Left lung (tissue), 10 donors: Measurements from ENCODE around the gene HCN3. TPM values are rescaled to one million over a fixed set of nuclear protein-coding genes. Genes with fewer than 3 reads are reported as not detected.

Experiments
- ATAC-seq: fragments of 200-7000 bp; cut with Tn5 transposase; one replicate; pipeline ENCODE4 v1.9.1; 2020; ENCODE audit warnings: moderate library complexity
- DNase-seq, 4 donors: peaks; one replicate each; pipeline ENCODE4 v3.0.0-alpha.2; 2013 to 2020
- H3K27ac ChIP-seq, 2 donors: fragments of 200-600 bp; sonication (generic) in 1 of 2; one replicate each; pipeline versions ENCODE4 v1.5.0 to v1.8.0; 2020 to 2021
- H3K27me3 ChIP-seq, 2 donors: fragments of 200-600 bp; sonication (generic) in 1 of 2; one replicate each; pipeline versions ENCODE4 v1.5.0 to v1.8.0; 2020 to 2021
- H3K36me3 ChIP-seq, 2 donors: fragments of 200-600 bp; sonication (generic) in 1 of 2; one replicate each; pipeline versions ENCODE4 v1.5.0 to v1.8.0; 2020 to 2021
- H3K4me1 ChIP-seq, 2 donors: fragments of 200-600 bp; one replicate each; pipeline ENCODE4 v1.8.0; 2021
- H3K4me3 ChIP-seq, 2 donors: fragments of 200-600 bp; sonication (generic) in 1 of 2; one replicate each; pipeline versions ENCODE4 v1.5.0 to v1.8.0; 2020 to 2021; ENCODE audit warnings: mild to moderate bottlenecking in 1 of 2
- H3K9me3 ChIP-seq, 2 donors: fragments of 200-600 bp; sonication (generic) in 1 of 2; one replicate each; pipeline versions ENCODE4 v1.5.0 to v1.8.0; 2020 to 2021
- CTCF ChIP-seq, 2 donors: fragments of 200-600 bp; sonication (generic) in 1 of 2; IDR thresholded peaks; one replicate each; pipeline versions ENCODE4 v1.5.0 to v1.8.0; 2021; ENCODE audit warnings: antibody characterized with exemption in 2 of 2
- intact Hi-C, 2 donors: fragments of 100-400 bp; cut with DNase I; formaldehyde crosslinking; loops; one replicate each; pipeline versions ENCODE4 v1.11.2 to v1.14.2; 2022
- polyA plus RNA-seq, 6 donors: library from polyadenylated mRNA; unstranded; fragments of 120-200 nt; gene quantifications; one replicate each; pipeline ENCODE4 v1.2.1, GENCODE V29; 2013; ENCODE audit not compliant: insufficient read length in 6 of 6
- total RNA-seq, 2 donors: library from RNA; stranded (reverse); fragmentation: NEBNext Ultra II Directional; extraction: Animal tissue kit (Norgen Biotek cat#: 25700); gene quantifications; one replicate each; pipeline ENCODE4 v1.2.1, GENCODE V29; 2021
- donor health status: DM: no; HTN: yes; CAD: no.
- donor health status: DM: no; HTN: no; CAD: no.

The HCN3 gene
- total and polyA plus RNA-seq, 8 donors: 2.4 to 11.7 (median 8.3) TPM

GRCh38 chr1:155321639-155322503 lies 44.6 kb downstream of the HCN3 start:
- Histone ChIP-seq H3K4me1 (peaks cover 11 to 58% of the 10 kb centered on the region in 2 donors), H3K9me3 (no peaks in the 10 kb centered on the region), H3K27ac (peak overlapping the region; percentile 92 to 97), H3K36me3 (peaks cover 0 to 33% of the 10 kb centered on the region in 2 donors), H3K4me3 (peak overlapping the region; percentile 68 to 94), H3K27me3 (no peaks in the 10 kb centered on the region)
- ATAC-seq (no peak), DNase-seq (no peak)
- intact Hi-C loops: loop anchor here in 1 of 2 donors (5.0 kb wide), 1 partner anchor 45 kb away; the partner anchor contains the start of gene HCN3
- TF ChIP-seq CTCF (IDR thresholded peaks at IDR 0.05): no peak

GRCh38 chr1:155322571-155322952 lies 45.3 kb downstream of the HCN3 start:
- Histone ChIP-seq H3K4me1 (peaks cover 11 to 58% of the 10 kb centered on the region in 2 donors), H3K9me3 (no peaks in the 10 kb centered on the region), H3K27me3 (no peaks in the 10 kb centered on the region), H3K27ac (peak overlapping the region; percentile 92 to 97), H3K4me3 (peak overlapping the region; percentile 68 to 94), H3K36me3 (peaks cover 0 to 34% of the 10 kb centered on the region in 2 donors)
- peak in 2 of 4 donors; percentile 40 to 84 for DNase-seq
- no peak for ATAC-seq
- TF ChIP-seq CTCF (IDR thresholded peaks at IDR 0.05): no peak
- intact Hi-C loops: loop anchor here in 1 of 2 donors (5.0 kb wide), 1 partner anchor 45 kb away; the partner anchor contains the start of gene HCN3

- Histone ChIP-seq H3K4me3 (peak overlapping the region; percentile 68 to 94), H3K4me1 (peaks cover 11 to 58% of the 10 kb centered on the region in 2 donors), H3K36me3 (peaks cover 0 to 37% of the 10 kb centered on the region in 2 donors), H3K27me3 (no peaks in the 10 kb centered on the region), H3K27ac (peak overlapping the region; percentile 92 to 97), H3K9me3 (no peaks in the 10 kb centered on the region)
- DNase-seq: peak; percentile 89 to 98 (median 92)
- intact Hi-C loops: loop anchor here in 1 of 2 donors (5.0 kb wide), 1 partner anchor 46 kb away; the partner anchor contains the start of gene HCN3
- ATAC-seq: peak; percentile 70
- peak; percentile 96 to 98 for TF ChIP-seq CTCF (IDR thresholded peaks at IDR 0.05)
Observed at GRCh38 chr1:155322953-155323728, 45.9 kb downstream of the HCN3 start.

- DNase-seq (peak; percentile 90 to 97 (median 93)), ATAC-seq (peak; percentile 81)
- peak overlapping the region; percentile 92 to 97 for H3K27ac ChIP-seq
- peak overlapping the region; percentile 68 to 94 for H3K4me3 ChIP-seq
- no peaks in the 10 kb centered on the region for H3K27me3 ChIP-seq
- H3K9me3 ChIP-seq: no peaks in the 10 kb centered on the region
- TF ChIP-seq CTCF (IDR thresholded peaks at IDR 0.05): no peak
- peaks cover 11 to 58% of the 10 kb centered on the region in 2 donors for H3K4me1 ChIP-seq
- intact Hi-C loops: loop anchor here in 1 of 2 donors (5.0 kb wide), 1 partner anchor 46 kb away; the partner anchor contains the start of gene HCN3
- H3K36me3 ChIP-seq: peaks cover 0 to 37% of the 10 kb centered on the region in 2 donors
Observed at GRCh38 chr1:155323729-155324036, 46.4 kb downstream of the HCN3 start.
